HepG2 (cell line): ENCODE data around the gene ADGRL3. TPM values are rescaled to one million over a fixed set of nuclear protein-coding genes. Genes with fewer than 3 reads are reported as not detected.

ENCODE experiments used
- ATAC-seq: fragments of 200-7000 bp; cut with Tn5 transposase; 3 replicates; pipeline ENCODE4 v1.9.1; 2020; ENCODE audit warnings: mild to moderate bottlenecking, moderate library complexity
- BruUV-seq: library from RNA; stranded (reverse); fragments of 400-500 nt; replicated peaks from 2 replicates; lab custom pipeline; 2021; lab: Mats Ljungman, UMichigan
- CTCF ChIA-PET: fragments of 300-600 bp; formaldehyde crosslinking; extraction: SDS; loops from one replicate; lab custom pipeline; 2021; ENCODE audit warnings: low total read pairs, inconsistent platforms, low intra/inter-chr PET ratio; lab: Yijun Ruan, JAX
- POLR2A ChIA-PET: fragments of 350-600 bp; sonication (Branson Sonifier 250); formaldehyde crosslinking; loops from one replicate; lab custom pipeline; 2020; ENCODE audit warnings: antibody characterized with exemption, inconsistent platforms; lab: Yijun Ruan, JAX
- DNase-seq: peaks from one replicate; pipeline ENCODE4 v3.0.0-alpha.2; 2015; ENCODE audit warnings: low spot score
- FAIRE-seq: peaks from 3 replicates; lab custom pipeline; 2011; peaks lifted over from hg19 to GRCh38; lab: Jason Lieb, UNC
- H2AFZ ChIP-seq: one replicate; pipeline ENCODE4 v1.6.1; 2011; ENCODE audit warnings: low read length, inconsistent platforms
- H3K27ac ChIP-seq: fragments of 300-600 bp; 3 replicates; pipeline ENCODE4 v1.8.0; 2011; ENCODE audit warnings: mixed run types, mild to moderate bottlenecking, mixed read lengths, low read length, inconsistent platforms; ENCODE audit not compliant: insufficient read depth; ENCODE audit errors: extremely low read length
- H3K27me3 ChIP-seq, 2 experiments: fragments of 200-600 bp in 1 of 2; 2 replicates in 1 of 2; 3 replicates in 1 of 2; pipeline versions ENCODE4 v1.6.0 to v1.8.0; 2011; ENCODE audit warnings: low read length in 2 of 2, mild to moderate bottlenecking in 2 of 2, moderate library complexity in 2 of 2, inconsistent platforms in 1 of 2; ENCODE audit not compliant: insufficient read depth in 2 of 2, control insufficient read depth in 1 of 2
- H3K36me3 ChIP-seq, 2 experiments: fragments of 200-600 bp in 1 of 2; replicated peaks in 1 of 2; 2 replicates in 1 of 2; 3 replicates in 1 of 2; pipeline versions ENCODE4 v1.5.1 to v1.8.0; 2011; ENCODE audit warnings: low read length in 2 of 2, inconsistent platforms in 1 of 2; ENCODE audit not compliant: insufficient read depth in 2 of 2, control insufficient read depth in 1 of 2
- H3K4me1 ChIP-seq: 2 replicates; pipeline ENCODE4 v1.5.1; 2012; ENCODE audit warnings: low read length, inconsistent platforms; ENCODE audit not compliant: insufficient read depth
- H3K4me2 ChIP-seq: 2 replicates; pipeline ENCODE4 v1.6.0; 2011; ENCODE audit warnings: low read depth, low read length, inconsistent platforms
- H3K4me3 ChIP-seq, 3 experiments: fragments of 200-600 bp in 1 of 3; sonication (generic), shearing (Covaris generic) in 1 of 3; replicated peaks in 1 of 3; 2 replicates each; pipeline ENCODE4 v1.5.1; 2011 to 2016; ENCODE audit warnings: low read length in 3 of 3, inconsistent platforms in 2 of 3, low read depth in 2 of 3, mild to moderate bottlenecking in 2 of 3, control low read depth in 1 of 3, mixed read lengths in 1 of 3; ENCODE audit not compliant: insufficient read depth in 1 of 3
- H3K79me2 ChIP-seq: one replicate; pipeline ENCODE4 v1.6.1; 2011; ENCODE audit warnings: low read length, inconsistent platforms; ENCODE audit not compliant: insufficient read depth
- H3K9ac ChIP-seq: 2 replicates; pipeline ENCODE4 v1.6.0; 2011; ENCODE audit warnings: mild to moderate bottlenecking, low read depth, low read length, inconsistent platforms; ENCODE audit not compliant: insufficient read depth
- H3K9me3 ChIP-seq: 2 replicates; pipeline ENCODE4 v1.5.1; 2012; ENCODE audit warnings: mild to moderate bottlenecking, low read length
- H4K20me1 ChIP-seq: 2 replicates; pipeline ENCODE4 v1.6.0; 2011; ENCODE audit warnings: inconsistent platforms, mild to moderate bottlenecking, low read length, moderate library complexity; ENCODE audit not compliant: insufficient read depth
- DPF2 ChIP-seq: sonication (generic); formaldehyde crosslinking; IDR thresholded peaks from 2 replicates; pipeline ENCODE4 v1.4.0; 2020; ENCODE audit warnings: mild to moderate bottlenecking, low read depth, missing genetic modification reagents, borderline replicate concordance
- IKZF4 ChIP-seq: sonication (generic); formaldehyde crosslinking; IDR thresholded peaks from 2 replicates; pipeline ENCODE4 v1.5.1; 2020; ENCODE audit warnings: borderline replicate concordance, mild to moderate bottlenecking, low read depth, missing genetic modification reagents; ENCODE audit errors: not compliant biosample characterization
- KDM1A ChIP-seq: IDR thresholded peaks from 2 replicates; pipeline ENCODE4 v1.6.1; 2016; ENCODE audit warnings: missing compliant biosample characterization
- PAX8 ChIP-seq: sonication (generic); formaldehyde crosslinking; IDR thresholded peaks from 2 replicates; pipeline ENCODE4 v1.8.0; 2022; ENCODE audit warnings: mild to moderate bottlenecking, missing genetic modification reagents, borderline replicate concordance
- RBFOX2 ChIP-seq: fragments of 200-400 bp; formaldehyde crosslinking; IDR thresholded peaks from 2 replicates; pipeline ENCODE4 v1.6.1; 2017; ENCODE audit warnings: low read depth, mild to moderate bottlenecking, low read length
- SAP130 ChIP-seq: IDR thresholded peaks from 2 replicates; pipeline ENCODE4 v1.6.1; 2016; ENCODE audit warnings: low read depth
- ZBTB10 ChIP-seq: sonication (generic); formaldehyde crosslinking; IDR thresholded peaks from 2 replicates; pipeline ENCODE4 v1.4.0; 2020; ENCODE audit warnings: missing genetic modification reagents, borderline replicate concordance
- ZBTB42 ChIP-seq: sonication (generic); formaldehyde crosslinking; IDR thresholded peaks from 2 replicates; pipeline ENCODE4 v1.5.0; 2020; ENCODE audit warnings: mild to moderate bottlenecking, missing genetic modification reagents
- ZNF138 ChIP-seq: sonication (generic); formaldehyde crosslinking; IDR thresholded peaks from 2 replicates; pipeline ENCODE4 v1.5.0; 2020; ENCODE audit warnings: mild to moderate bottlenecking, low read depth, missing genetic modification reagents
- ZNF24 ChIP-seq: fragments of 450-650 bp; IDR thresholded peaks from 2 replicates; pipeline ENCODE4 v1.6.1; 2017; ENCODE audit warnings: antibody characterized with exemption, mild to moderate bottlenecking
- ZNF33B ChIP-seq: sonication (generic); formaldehyde crosslinking; IDR thresholded peaks from 2 replicates; pipeline ENCODE4 v1.5.1; 2020; ENCODE audit warnings: mild to moderate bottlenecking, missing genetic modification reagents
- ZNF543 ChIP-seq: sonication (generic); formaldehyde crosslinking; IDR thresholded peaks from 2 replicates; pipeline ENCODE4 v1.4.0; 2020; ENCODE audit warnings: mild to moderate bottlenecking, missing genetic modification reagents
- ZNF781 ChIP-seq: sonication (generic); formaldehyde crosslinking; IDR thresholded peaks from 2 replicates; pipeline ENCODE4 v1.5.1; 2020; ENCODE audit warnings: borderline replicate concordance, mild to moderate bottlenecking, missing genetic modification reagents; ENCODE audit errors: not compliant biosample characterization
- ZNF883 ChIP-seq: sonication (generic); formaldehyde crosslinking; IDR thresholded peaks from 2 replicates; pipeline ENCODE4 v1.5.1; 2020; ENCODE audit warnings: mild to moderate bottlenecking, missing genetic modification reagents; ENCODE audit errors: not compliant biosample characterization
- WGBS: methylation state at CpG from one replicate; pipeline ENCODE4 v1.1.6; 2017; ENCODE audit warnings: low lambda C conversion rate; 5-methylcytosine and 5-hydroxymethylcytosine counted together
- in situ Hi-C: cut with HindIII; loops from 2 replicates; pipeline ENCODE4 v1.10.0; 2017; ENCODE audit warnings: low pct_unique_long_range_greater_than_20kb; ENCODE audit not compliant: extremely low pct_ligation_motif_present
- intact Hi-C: fragments of 100-400 bp; cut with micrococcal nuclease; formaldehyde crosslinking; loops from one replicate; pipeline ENCODE4 v1.10.0; 2022; ENCODE audit not compliant: unreplicated experiment
- polyA plus RNA-seq, 8 experiments: library from polyadenylated mRNA; depleted of rRNA in 3 of 8; stranded (reverse) in 7 of 8; unstranded in 1 of 8; fragments of >200 nt; fragmentation: Illumina TruSeq in 4 of 8; extraction: Trizol in 4 of 8; gene quantifications; 2 replicates each; pipeline versions ENCODE4 v1.2.1 to v1.2.3, GENCODE V29; 2011 to 2016; ENCODE audit warnings: low read depth in 4 of 8, missing spikeins in 1 of 8, mixed read lengths in 1 of 8; ENCODE audit not compliant: insufficient read depth in 1 of 8
- total RNA-seq, 5 experiments: library from RNA; depleted of rRNA; stranded (reverse); fragments of >200 nt; fragmentation: Illumina TruSeq; extraction: Trizol; gene quantifications; 2 replicates each; pipeline ENCODE4 v1.2.3, GENCODE V29; 2016; ENCODE audit warnings: low read depth in 1 of 5

Gene ADGRL3
- total and polyA plus RNA-seq, 2 of the 13 experiments (the other 11 are each of a cell fraction or from before 2014, with no cell fraction given), result 0.04 to 0.05 TPM

DNA sequence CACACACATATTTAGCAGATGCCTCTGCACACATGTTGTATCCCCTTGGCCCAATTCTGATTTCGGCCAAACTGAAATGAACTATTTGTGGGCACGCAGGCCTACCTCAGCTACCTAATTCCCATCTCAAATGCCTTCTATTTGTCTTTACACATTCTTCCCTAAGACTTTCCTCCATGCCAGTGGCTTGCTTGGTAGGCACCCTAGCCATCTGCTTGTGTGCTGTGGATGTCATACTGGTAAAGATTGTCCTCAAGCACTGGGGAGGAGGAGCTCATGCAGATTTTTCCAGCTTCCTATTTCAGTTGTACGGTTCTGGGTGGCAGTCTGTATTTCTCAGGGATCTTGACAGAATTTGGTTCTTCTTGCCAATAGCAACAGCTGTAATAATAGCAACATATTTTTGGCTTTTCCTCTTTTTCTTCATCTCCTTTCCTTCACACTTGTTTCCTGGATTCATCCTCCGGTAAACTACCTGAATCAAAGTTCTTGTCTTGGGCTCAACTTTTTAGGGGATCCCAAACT, 514.3 kb downstream of the ADGRL3 start:
- no peak for DNase-seq
- no peak for FAIRE-seq
- ChIA-PET CTCF (no interaction called here), POLR2A (no interaction called here)
- no peaks in the 10 kb centered on the region for H3K27me3 ChIP-seq
- WGBS, result 13% methylated on average over 4 of the region's 4 CpGs
- no peak overlapping the region for H3K9ac ChIP-seq
- no peaks in the 10 kb centered on the region for H3K79me2 ChIP-seq
- no peak overlapping the region for H3K4me2 ChIP-seq
- H3K36me3 ChIP-seq, result no peaks in the 10 kb centered on the region
- TF ChIP-seq PAX8 (CRISPR knock-in tag) (no peak), ZNF24 (no peak), SAP130 (no peak), ZBTB42 (CRISPR knock-in tag) (no peak), ZNF883 (no peak), ZNF138 (no peak), RBFOX2 (no peak), DPF2 (no peak), ZNF781 (no peak), ZBTB10 (CRISPR knock-in tag) (no peak), ZNF33B (CRISPR knock-in tag) (no peak), IKZF4 (CRISPR knock-in tag) (no peak), KDM1A (CRISPR knock-in tag) (no peak), ZNF543 (CRISPR knock-in tag) (no peak)
- TF ChIP-seq, all 625 proteins: peak for 0
- H3K9me3 ChIP-seq, result no peaks in the 10 kb centered on the region
- no peaks in the 10 kb centered on the region for H3K4me1 ChIP-seq
- no peak overlapping the region for H3K4me3 ChIP-seq
- intact Hi-C loops, result no loop called here
- H4K20me1 ChIP-seq, result no peaks in the 10 kb centered on the region
- BruUV-seq, result no TSS peak
- no peak overlapping the region for H2AFZ ChIP-seq
- in situ Hi-C loops, result no loop called here
- no peak overlapping the region for H3K27ac ChIP-seq
- no peak for ATAC-seq
